Transverse colon (tissue), 4 donors: ENCODE results near the gene SERPINB5. TPM values are rescaled to one million over a fixed set of nuclear protein-coding genes. Genes with fewer than 3 reads are reported as not detected.
"Not testable (repeated sequence)": the region's sequence is repeated elsewhere in the genome, so short reads cannot be mapped to it uniquely, and the experiment has no call there.

Experiments
- DNase-seq: peaks from one replicate; pipeline ENCODE4 v3.0.0-alpha.2; 2019
- H3K27ac ChIP-seq, 4 donors: fragments of 200-600 bp; sonication (generic); 2 replicates each; pipeline ENCODE4 v1.5.1; 2016 to 2018; ENCODE audit warnings: inconsistent platforms in 4 of 4
- H3K27me3 ChIP-seq: fragments of 200-600 bp; sonication (generic); 2 replicates; pipeline ENCODE4 v1.5.1; 2017; ENCODE audit warnings: inconsistent platforms
- H3K36me3 ChIP-seq, 4 donors: fragments of 200-600 bp; sonication (generic); 2 replicates each; pipeline ENCODE4 v1.5.1; 2017 to 2019; ENCODE audit warnings: inconsistent platforms in 4 of 4
- H3K4me1 ChIP-seq, 4 donors: fragments of 200-600 bp; sonication (generic); 2 replicates each; pipeline ENCODE4 v1.5.1; 2017 to 2020; ENCODE audit warnings: inconsistent platforms in 4 of 4
- H3K4me3 ChIP-seq, 4 donors: fragments of 200-600 bp; sonication (generic); 1 replicate in 1 of 4; 2 replicates in 3 of 4; pipeline versions ENCODE4 v1.5.1 to v1.6.1; 2017 to 2019; ENCODE audit warnings: inconsistent platforms in 4 of 4
- H3K9me3 ChIP-seq, 2 donors: fragments of 200-600 bp; sonication (generic); 2 replicates each; pipeline ENCODE4 v1.5.1; 2017 to 2019; ENCODE audit warnings: inconsistent platforms in 2 of 2
- CTCF ChIP-seq, 5 experiments: fragments of 200-600 bp in 3 of 5; fragments of 450-650 bp in 2 of 5; sonication (generic) in 3 of 5; IDR thresholded peaks; 1 replicate in 2 of 5; 2 replicates in 3 of 5; pipeline ENCODE4 v1.5.1; 2016 to 2017; ENCODE audit warnings: antibody characterized with exemption in 5 of 5, inconsistent platforms in 3 of 5, mild to moderate bottlenecking in 2 of 5, moderate library complexity in 1 of 5
- EP300 ChIP-seq: sonication (generic); formaldehyde crosslinking; IDR thresholded peaks from one replicate; pipeline ENCODE4 v1.6.1; 2017; ENCODE audit warnings: antibody characterized with exemption, low read depth
- POLR2A ChIP-seq: fragments of 450-650 bp; IDR thresholded peaks from one replicate; pipeline ENCODE4 v1.6.1; 2016; ENCODE audit warnings: antibody characterized with exemption, mild to moderate bottlenecking, moderate library complexity
- POLR2AphosphoS5 ChIP-seq, 3 donors: sonication (generic); formaldehyde crosslinking; IDR thresholded peaks; one replicate each; pipeline ENCODE4 v1.6.1; 2016; ENCODE audit warnings: antibody characterized with exemption in 3 of 3
- WGBS, 2 donors: methylation state at CpG; one replicate each; pipeline ENCODE4 v1.1.5; 2018; ENCODE audit warnings: low coverage in 1 of 2; 5-methylcytosine and 5-hydroxymethylcytosine counted together
- in situ Hi-C, 4 donors: fragments of 200-750 bp; cut with MboI; loops; one replicate each; pipeline versions ENCODE4 v1.15.0 to v1.15.1; 2017; ENCODE audit warnings: low sequenced_read_pairs in 3 of 4, low pct_ligation_motif_present in 1 of 4, low pct_unique_long_range_greater_than_20kb in 1 of 4
- intact Hi-C: fragments of 100-400 bp; cut with DNase I; formaldehyde crosslinking; loops from one replicate; pipeline ENCODE4 v1.15.1; 2023; ENCODE audit warnings: low total_unique reads
- total RNA-seq, 4 donors: library from RNA; depleted of rRNA; stranded (reverse); fragments of >200 nt; gene quantifications; one replicate each; pipeline ENCODE4 v1.1.0, GENCODE V29; 2016

Gene SERPINB5
- total RNA-seq, 4 donors from 2014 or later: 0.79 to 3.6 (median 1.2) TPM

GRCh38 chr18:63446266-63446665 lies 30.5 kb upstream of the SERPINB5 start:
- in situ Hi-C loops (loop anchor here (25.0 kb wide), 4 partner anchors 109 to 734 kb away; partner anchors contain the start of gene PHLPP1 (in 1 of the 4)), intact Hi-C loops (loop anchor here (10.0 kb wide), 1 partner anchor 431 kb away; no protein-coding TSS in a partner anchor)
- peaks cover 0 to 14% (median 4%) of the 10 kb centered on the region in 4 donors for H3K4me1 ChIP-seq

GRCh38 chr18:63447066-63447465 lies 29.7 kb upstream of the SERPINB5 start:
- TF ChIP-seq POLR2A (no peak), CTCF (IDR thresholded peaks at IDR 0.05) (no peak), EP300 (no peak), POLR2AphosphoS5 (IDR thresholded peaks at IDR 0.05) (no peak)
- intact Hi-C loops (loop anchor here (10.0 kb wide), 1 partner anchor 432 kb away; no protein-coding TSS in a partner anchor), in situ Hi-C loops (loop anchor here (25.0 kb wide), 4 partner anchors 110 to 735 kb away; partner anchors contain the start of gene PHLPP1 (in 1 of the 4))
- Histone ChIP-seq H3K36me3 (no peaks in the 10 kb centered on the region), H3K27ac (no peak overlapping the region), H3K4me1 (peaks cover 6 to 22% (median 9%) of the 10 kb centered on the region in 4 donors), H3K4me3 (no peak overlapping the region), H3K9me3 (no peaks in the 10 kb centered on the region), H3K27me3 (no peaks in the 10 kb centered on the region)
- no peak for DNase-seq
- 87 to 100% methylated on average over 1 to 5 of the region's 5 CpGs for WGBS, 2 donors

More at GRCh38 chr18:63446266-63446665, 30.5 kb upstream of the SERPINB5 start:
- TF ChIP-seq CTCF (IDR thresholded peaks at IDR 0.05) (no peak), POLR2A (no peak), POLR2AphosphoS5 (IDR thresholded peaks at IDR 0.05) (no peak), EP300 (no peak)
- WGBS, 2 donors: 88 to 92% methylated on average over 2 to 3 of the region's 3 CpGs
- Histone ChIP-seq H3K4me3 (no peak overlapping the region), H3K27ac (no peak overlapping the region), H3K27me3 (no peaks in the 10 kb centered on the region), H3K9me3 (no peaks in the 10 kb centered on the region), H3K36me3 (no peaks in the 10 kb centered on the region)
- no peak for DNase-seq

- Histone ChIP-seq H3K4me3 (no peak overlapping the region), H3K27me3 (no peaks in the 10 kb centered on the region), H3K4me1 (peaks cover 19 to 41% (median 21%) of the 10 kb centered on the region in 4 donors), H3K27ac (no peak overlapping the region), H3K9me3 (no peaks in the 10 kb centered on the region), H3K36me3 (no peaks in the 10 kb centered on the region)
- intact Hi-C loops (loop anchor here (10.0 kb wide), 1 partner anchor 435 kb away; no protein-coding TSS in a partner anchor), in situ Hi-C loops (loop anchor here (25.0 kb wide), 4 partner anchors 112 to 737 kb away; partner anchors contain the start of gene PHLPP1 (in 1 of the 4))
- DNase-seq: no peak
- TF ChIP-seq POLR2AphosphoS5 (IDR thresholded peaks at IDR 0.05) (no peak), POLR2A (no peak), EP300 (no peak), CTCF (IDR thresholded peaks at IDR 0.05) (no peak)
- 75 to 93% methylated on average over 1 to 4 of the region's 4 CpGs for WGBS, 2 donors
Observed at GRCh38 chr18:63449426-63449825, 27.3 kb upstream of the SERPINB5 start.

- DNase-seq: peak; percentile 66
- H3K27ac ChIP-seq: peak overlapping the region; percentile 62 to 81 (median 74)
- no peaks in the 10 kb centered on the region for H3K9me3 ChIP-seq
- no peak for TF ChIP-seq CTCF (IDR thresholded peaks at IDR 0.05)
- TF ChIP-seq POLR2A: no peak
- TF ChIP-seq EP300: peak; percentile 58
- TF ChIP-seq POLR2AphosphoS5 (IDR thresholded peaks at IDR 0.05): peak in 2 of 3 donors; percentile 35 to 46
- no peaks in the 10 kb centered on the region for H3K36me3 ChIP-seq
- in situ Hi-C loops: no loop called here
- intact Hi-C loops: no loop called here
- WGBS, 2 donors: 23 to 33% methylated on average over 3 to 9 of the region's 9 CpGs
- peaks cover 14 to 43% (median 21%) of the 10 kb centered on the region in 4 donors for H3K4me1 ChIP-seq
- H3K4me3 ChIP-seq: no peak overlapping the region
- H3K27me3 ChIP-seq: no peaks in the 10 kb centered on the region
Observed at GRCh38 chr18:63451799-63452660, 24.7 kb upstream of the SERPINB5 start.

- not testable (repeated sequence) for DNase-seq
- peaks cover 14 to 47% (median 21%) of the 10 kb centered on the region in 4 donors for H3K4me1 ChIP-seq
Observed at GRCh38 chr18:63452751-63453150, 24.0 kb upstream of the SERPINB5 start.

More at GRCh38 chr18:63452751-63453150, 24.0 kb upstream of the SERPINB5 start:
- H3K36me3 ChIP-seq, in situ Hi-C loops, H3K9me3 ChIP-seq, H3K4me3 ChIP-seq, H3K27me3 ChIP-seq, intact Hi-C loops: not testable (repeated sequence)
- peak overlapping the region; percentile 62 to 81 (median 74) for H3K27ac ChIP-seq
- 52 to 62% methylated on average over 4 to 5 of the region's 5 CpGs for WGBS, 2 donors
